Measurements from ENCODE around the gene ZSCAN10. TPM values are rescaled to one million over a fixed set of nuclear protein-coding genes. Genes with fewer than 3 reads are reported as not detected.
A peak's percentile ranks its signal among the peaks of the same experiment; 100 is the strongest.

Gene ZSCAN10
- total and polyA plus RNA-seq, 2 of the 13 experiments (the other 11 are each of a cell fraction or from before 2014, with no cell fraction given) = not detected

DNA sequence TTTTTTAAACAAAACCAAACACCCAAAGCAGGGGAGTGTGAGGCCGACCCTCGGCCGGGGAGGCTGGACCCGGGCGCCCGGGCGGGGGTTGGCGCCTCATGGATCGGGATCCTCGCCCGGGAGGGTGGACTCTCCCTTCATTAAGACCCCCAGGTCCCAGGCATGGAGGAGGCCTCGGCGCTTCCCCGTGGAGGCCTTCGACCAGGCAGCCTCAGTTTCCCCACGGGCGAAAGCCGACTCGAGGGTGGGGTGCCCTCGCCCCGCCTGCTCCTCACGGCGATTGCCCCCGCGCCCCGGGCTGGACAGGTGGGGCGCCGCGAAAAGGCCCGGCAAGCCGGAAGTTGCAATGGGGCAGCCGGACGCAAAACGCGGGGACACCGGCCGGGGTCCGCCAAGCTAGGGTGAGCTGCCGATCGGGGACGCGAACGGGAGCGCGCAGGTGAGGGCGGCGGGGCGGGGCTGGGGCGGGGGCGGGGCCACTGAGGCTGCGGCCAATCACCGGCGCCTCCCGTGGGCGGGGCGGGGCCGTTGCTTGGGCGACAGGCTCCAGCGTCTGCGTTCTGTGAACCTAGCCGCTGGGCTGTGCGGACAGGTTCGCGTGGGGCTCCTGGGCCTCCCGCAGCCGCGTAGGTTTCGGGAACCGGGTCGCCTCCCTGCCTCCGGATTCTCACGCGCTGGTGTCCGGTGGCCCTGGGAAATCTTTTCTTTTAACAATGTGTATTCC lies 7.3 kb upstream of the ZSCAN10 start (continued):
- TF ChIP-seq WIZ (CRISPR knock-in tag; IDR thresholded peaks at IDR 0.05) (no peak), ZBTB42 (CRISPR knock-in tag; IDR thresholded peaks at IDR 0.05) (no peak), POLR2G (IDR thresholded peaks at IDR 0.05; ENCODE audit: low read depth, low read length) (peak; percentile 88), GTF2F1 (IDR thresholded peaks at IDR 0.05; ENCODE audit: low read length) (no peak), DNMT1 (CRISPR knock-in tag; IDR thresholded peaks at IDR 0.05) (no peak), MTF2 (CRISPR knock-in tag; IDR thresholded peaks at IDR 0.05; ENCODE audit: borderline replicate concordance) (peak; percentile 12; the same call in 1 of the 2 replicates), FOXK2 (IDR thresholded peaks at IDR 0.05) (no peak), ZFP36 (IDR thresholded peaks at IDR 0.05; ENCODE audit: borderline replicate concordance, low read depth, low read length, partially characterized antibody) (no peak), MAZ (IDR thresholded peaks at IDR 0.05; ENCODE audit: borderline replicate concordance, low read depth, low read length) (peak; percentile 93), MAZ (CRISPR knock-in tag; IDR thresholded peaks at IDR 0.05; ENCODE audit: low read depth) (peak; percentile 92), ZSCAN29 (CRISPR knock-in tag; conservative IDR thresholded peaks at IDR 0.05) (no peak), ZNF709 (CRISPR knock-in tag; IDR thresholded peaks at IDR 0.05) (no peak), CREM (IDR thresholded peaks at IDR 0.05) (no peak), CREM (CRISPR knock-in tag; IDR thresholded peaks at IDR 0.05) (no peak), ZNF121 (CRISPR knock-in tag; IDR thresholded peaks at IDR 0.05) (0 out of 2 replicates have a peak, but pooled peaks have one; percentile 30), IRF2 (CRISPR knock-in tag; IDR thresholded peaks at IDR 0.05) (peak; percentile 78), FOXC1 (CRISPR knock-in tag; IDR thresholded peaks at IDR 0.05; ENCODE audit: borderline replicate concordance) (no peak), MYC (CRISPR knock-in tag; IDR thresholded peaks at IDR 0.05; ENCODE audit: borderline replicate concordance) (peak; percentile 86; the same call in 1 of the 2 replicates), ZNF746 (CRISPR knock-in tag; IDR thresholded peaks at IDR 0.05) (0 out of 2 replicates have a peak, but pooled peaks have one; percentile 45)
- TF ChIP-seq, protein P1, sequence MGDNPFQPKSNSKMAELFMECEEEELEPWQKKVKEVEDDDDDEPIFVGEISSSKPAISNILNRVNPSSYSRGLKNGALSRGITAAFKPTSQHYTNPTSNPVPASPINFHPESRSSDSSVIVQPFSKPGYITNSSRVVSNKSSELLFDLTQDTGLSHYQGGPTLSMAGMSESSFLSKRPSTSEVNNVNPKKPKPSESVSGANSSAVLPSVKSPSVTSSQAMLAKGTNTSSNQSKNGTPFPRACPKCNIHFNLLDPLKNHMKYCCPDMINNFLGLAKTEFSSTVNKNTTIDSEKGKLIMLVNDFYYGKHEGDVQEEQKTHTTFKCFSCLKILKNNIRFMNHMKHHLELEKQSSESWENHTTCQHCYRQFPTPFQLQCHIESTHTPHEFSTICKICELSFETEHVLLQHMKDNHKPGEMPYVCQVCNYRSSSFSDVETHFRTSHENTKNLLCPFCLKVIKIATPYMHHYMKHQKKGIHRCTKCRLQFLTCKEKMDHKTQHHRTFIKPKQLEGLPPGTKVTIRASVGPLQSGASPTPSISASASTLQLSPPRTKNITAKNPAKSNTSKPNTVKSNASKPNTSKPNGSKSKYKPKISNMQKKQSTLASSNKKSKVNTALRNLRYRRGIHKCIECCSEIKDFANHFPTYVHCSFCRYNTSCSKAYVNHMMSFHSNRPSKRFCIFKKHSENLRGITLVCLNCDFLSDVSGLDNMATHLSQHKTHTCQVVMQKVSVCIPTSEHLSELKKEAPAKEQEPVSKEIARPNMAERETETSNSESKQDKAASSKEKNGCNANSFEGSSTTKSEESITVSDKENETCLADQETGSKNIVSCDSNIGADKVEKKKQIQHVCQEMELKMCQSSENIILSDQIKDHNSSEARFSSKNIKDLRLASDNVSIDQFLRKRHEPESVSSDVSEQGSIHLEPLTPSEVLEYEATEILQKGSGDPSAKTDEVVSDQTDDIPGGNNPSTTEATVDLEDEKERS (CRISPR knock-in tag; IDR thresholded peaks at IDR 0.05) = 0 out of 2 replicates have a peak, but pooled peaks have one; percentile 55
- TF ChIP-seq, protein P2, sequence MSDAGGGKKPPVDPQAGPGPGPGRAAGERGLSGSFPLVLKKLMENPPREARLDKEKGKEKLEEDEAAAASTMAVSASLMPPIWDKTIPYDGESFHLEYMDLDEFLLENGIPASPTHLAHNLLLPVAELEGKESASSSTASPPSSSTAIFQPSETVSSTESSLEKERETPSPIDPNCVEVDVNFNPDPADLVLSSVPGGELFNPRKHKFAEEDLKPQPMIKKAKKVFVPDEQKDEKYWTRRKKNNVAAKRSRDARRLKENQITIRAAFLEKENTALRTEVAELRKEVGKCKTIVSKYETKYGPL (CRISPR knock-in tag; IDR thresholded peaks at IDR 0.05) = no peak
- TF ChIP-seq, protein P3, sequence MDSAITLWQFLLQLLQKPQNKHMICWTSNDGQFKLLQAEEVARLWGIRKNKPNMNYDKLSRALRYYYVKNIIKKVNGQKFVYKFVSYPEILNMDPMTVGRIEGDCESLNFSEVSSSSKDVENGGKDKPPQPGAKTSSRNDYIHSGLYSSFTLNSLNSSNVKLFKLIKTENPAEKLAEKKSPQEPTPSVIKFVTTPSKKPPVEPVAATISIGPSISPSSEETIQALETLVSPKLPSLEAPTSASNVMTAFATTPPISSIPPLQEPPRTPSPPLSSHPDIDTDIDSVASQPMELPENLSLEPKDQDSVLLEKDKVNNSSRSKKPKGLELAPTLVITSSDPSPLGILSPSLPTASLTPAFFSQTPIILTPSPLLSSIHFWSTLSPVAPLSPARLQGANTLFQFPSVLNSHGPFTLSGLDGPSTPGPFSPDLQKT (CRISPR knock-in tag; IDR thresholded peaks at IDR 0.05; ENCODE audit: borderline replicate concordance) = no peak
- TF ChIP-seq, protein P4, sequence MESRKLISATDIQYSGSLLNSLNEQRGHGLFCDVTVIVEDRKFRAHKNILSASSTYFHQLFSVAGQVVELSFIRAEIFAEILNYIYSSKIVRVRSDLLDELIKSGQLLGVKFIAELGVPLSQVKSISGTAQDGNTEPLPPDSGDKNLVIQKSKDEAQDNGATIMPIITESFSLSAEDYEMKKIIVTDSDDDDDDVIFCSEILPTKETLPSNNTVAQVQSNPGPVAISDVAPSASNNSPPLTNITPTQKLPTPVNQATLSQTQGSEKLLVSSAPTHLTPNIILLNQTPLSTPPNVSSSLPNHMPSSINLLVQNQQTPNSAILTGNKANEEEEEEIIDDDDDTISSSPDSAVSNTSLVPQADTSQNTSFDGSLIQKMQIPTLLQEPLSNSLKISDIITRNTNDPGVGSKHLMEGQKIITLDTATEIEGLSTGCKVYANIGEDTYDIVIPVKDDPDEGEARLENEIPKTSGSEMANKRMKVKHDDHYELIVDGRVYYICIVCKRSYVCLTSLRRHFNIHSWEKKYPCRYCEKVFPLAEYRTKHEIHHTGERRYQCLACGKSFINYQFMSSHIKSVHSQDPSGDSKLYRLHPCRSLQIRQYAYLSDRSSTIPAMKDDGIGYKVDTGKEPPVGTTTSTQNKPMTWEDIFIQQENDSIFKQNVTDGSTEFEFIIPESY (CRISPR knock-in tag; IDR thresholded peaks at IDR 0.05) = no peak
